ENCODE measurements around the gene B3GNT8.

GRCh38 chr19:41462497-41462896 lies 35.3 kb upstream of the B3GNT8 start:
- TF ChIP-seq GATA3 (IDR thresholded peaks at IDR 0.05; ENCODE audit: low read depth, low read length) (no peak), GATA2 (IDR thresholded peaks at IDR 0.05; ENCODE audit: low read depth, low read length) (no peak)

Data from SH-SY5Y (cell line).